ENCODE data around the gene CDH4. TPM values are rescaled to one million over a fixed set of nuclear protein-coding genes. Genes with fewer than 3 reads are reported as not detected.
A peak's percentile ranks its signal among the peaks of the same experiment; 100 is the strongest.

The CDH4 gene
- total and polyA plus RNA-seq, 8 donors = under 0.01 to 2.2 (median 0.11) TPM; not detected in 2

GRCh38 chr20:61662226-61662967 lies 410.3 kb downstream of the CDH4 start:
- H3K36me3 ChIP-seq = no peaks in the 10 kb centered on the region
- H3K9me3 ChIP-seq = no peaks in the 10 kb centered on the region
- intact Hi-C loops (cut with DNase I; ENCODE audit: low total_unique reads) = no loop called here
- DNase-seq = no peak
- no peak overlapping the region for H3K27ac ChIP-seq
- TF ChIP-seq CTCF (IDR thresholded peaks at IDR 0.05) (no peak), POLR2AphosphoS5 (IDR thresholded peaks at IDR 0.05) (no peak), EP300 (IDR thresholded peaks at IDR 0.05) (no peak), POLR2A (IDR thresholded peaks at IDR 0.05) (no peak)
- WGBS, 5 donors = 67 to 84% (median 75%) methylated on average over 17 to 32 of the region's 32 CpGs
- peaks cover 0 to 36% (median 0%) of the 10 kb centered on the region in 3 donors for H3K27me3 ChIP-seq
- H3K4me3 ChIP-seq = no peak overlapping the region
- no peaks in the 10 kb centered on the region for H3K4me1 ChIP-seq

GRCh38 chr20:61662968-61663331 lies 410.9 kb downstream of the CDH4 start:
- WGBS, 5 donors = 65 to 84% (median 73%) methylated on average over 9 to 13 of the region's 13 CpGs
- intact Hi-C loops (cut with DNase I; ENCODE audit: low total_unique reads) = no loop called here
- TF ChIP-seq POLR2AphosphoS5 (IDR thresholded peaks at IDR 0.05) = no peak
- no peak for TF ChIP-seq POLR2A (IDR thresholded peaks at IDR 0.05)
- TF ChIP-seq EP300 (IDR thresholded peaks at IDR 0.05) = no peak
- no peak for TF ChIP-seq CTCF (IDR thresholded peaks at IDR 0.05)
- no peak overlapping the region for H3K4me3 ChIP-seq
- H3K27me3 ChIP-seq = peaks cover 0 to 41% (median 0%) of the 10 kb centered on the region in 3 donors
- DNase-seq = no peak
- no peaks in the 10 kb centered on the region for H3K36me3 ChIP-seq
- no peak overlapping the region for H3K27ac ChIP-seq
- no peaks in the 10 kb centered on the region for H3K9me3 ChIP-seq
- H3K4me1 ChIP-seq = no peaks in the 10 kb centered on the region

GRCh38 chr20:61663521-61664425 lies 411.7 kb downstream of the CDH4 start:
- no peak for DNase-seq
- WGBS, 5 donors = 80 to 91% (median 87%) methylated on average over 21 to 30 of the region's 30 CpGs
- H3K27ac ChIP-seq = no peak overlapping the region
- no peaks in the 10 kb centered on the region for H3K36me3 ChIP-seq
- no peaks in the 10 kb centered on the region for H3K9me3 ChIP-seq
- peaks cover 0 to 50% (median 0%) of the 10 kb centered on the region in 3 donors for H3K27me3 ChIP-seq
- no peak for TF ChIP-seq POLR2A (IDR thresholded peaks at IDR 0.05)
- TF ChIP-seq POLR2AphosphoS5 (IDR thresholded peaks at IDR 0.05) = no peak
- no peak for TF ChIP-seq CTCF (IDR thresholded peaks at IDR 0.05)
- no peak for TF ChIP-seq EP300 (IDR thresholded peaks at IDR 0.05)
- no peaks in the 10 kb centered on the region for H3K4me1 ChIP-seq
- intact Hi-C loops (cut with DNase I; ENCODE audit: low total_unique reads) = no loop called here
- H3K4me3 ChIP-seq = no peak overlapping the region

- peaks cover 0 to 55% (median 0%) of the 10 kb centered on the region in 3 donors for H3K27me3 ChIP-seq
- no peaks in the 10 kb centered on the region for H3K4me1 ChIP-seq
- H3K4me3 ChIP-seq = no peak overlapping the region
- no peak overlapping the region for H3K27ac ChIP-seq
- no peaks in the 10 kb centered on the region for H3K9me3 ChIP-seq
- no peaks in the 10 kb centered on the region for H3K36me3 ChIP-seq
- 69 to 74% (median 73%) methylated on average over 18 to 20 of the region's 20 CpGs for WGBS, 5 donors
- intact Hi-C loops (cut with DNase I; ENCODE audit: low total_unique reads) = no loop called here
- DNase-seq = peak in 1 of 2 donors; percentile 19
- no peak for TF ChIP-seq EP300 (IDR thresholded peaks at IDR 0.05)
Measured at GRCh38 chr20:61664556-61665320, 412.7 kb downstream of the CDH4 start.
